IgD-negative memory B cell (primary cell): ENCODE data around the gene TBC1D8. TPM values are rescaled to one million over a fixed set of nuclear protein-coding genes. Genes with fewer than 3 reads are reported as not detected.

Experiments
- H3K27ac Mint-ChIP-seq, 3 donors: one replicate each; pipeline ENCODE4 v1.8.0; 2020 to 2022; ENCODE audit warnings: mild to moderate bottlenecking in 3 of 3, mixed read lengths in 3 of 3, moderate library complexity in 1 of 3
- H3K27me3 Mint-ChIP-seq: one replicate; pipeline ENCODE4 v1.8.0; 2021; ENCODE audit warnings: mixed read lengths
- H3K36me3 Mint-ChIP-seq: one replicate; pipeline ENCODE4 v1.8.0; 2020; ENCODE audit warnings: mild to moderate bottlenecking, mixed read lengths
- H3K4me1 Mint-ChIP-seq, 3 donors: one replicate each; pipeline ENCODE4 v1.8.0; 2020 to 2022; ENCODE audit warnings: mixed read lengths in 3 of 3, mild to moderate bottlenecking in 1 of 3
- H3K4me3 Mint-ChIP-seq, 4 donors: one replicate each; pipeline ENCODE4 v1.8.0; 2020 to 2022; ENCODE audit warnings: mild to moderate bottlenecking in 4 of 4, mixed read lengths in 4 of 4, moderate library complexity in 3 of 4
- H3K9me3 Mint-ChIP-seq, 3 donors: one replicate each; pipeline ENCODE4 v1.8.0; 2020 to 2021; ENCODE audit warnings: mixed read lengths in 3 of 3, mild to moderate bottlenecking in 1 of 3
- polyA plus RNA-seq: library from polyadenylated mRNA; unstranded; fragments of 300-500 nt; fragmentation: Illumina TruSeq; gene quantifications from one replicate; pipeline ENCODE4 v1.2.3, GENCODE V29; 2021

TBC1D8 gene
- polyA plus RNA-seq, 1 donor from 2014 or later, result 0.78 TPM

DNA sequence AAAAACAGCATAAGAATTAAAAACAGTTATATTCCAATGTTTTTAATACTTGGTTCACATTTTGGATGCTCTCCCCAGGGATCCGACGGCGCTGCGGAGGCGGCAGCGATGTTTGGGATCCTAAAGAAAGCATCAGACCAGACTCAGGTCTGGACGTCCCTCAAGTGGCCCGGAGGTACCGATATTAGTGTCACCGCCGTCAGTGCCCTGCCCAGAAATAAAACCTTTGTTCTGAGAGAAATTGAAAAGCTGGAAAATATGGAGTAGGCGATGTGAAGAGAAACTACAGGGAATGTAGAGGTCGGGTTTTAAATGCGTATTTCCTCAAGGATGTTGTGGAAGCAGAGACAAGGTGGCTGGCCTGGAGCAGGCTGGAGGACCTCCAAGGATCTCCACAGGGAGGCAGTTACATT lies 683 bp upstream of the TBC1D8 start:
- peaks cover 18% of the 10 kb centered on the region for H3K27me3 Mint-ChIP-seq

GRCh38 chr2:101150306-101151145 lies 656 bp downstream of the TBC1D8 start:
- Mint-ChIP-seq H3K4me3 (peak overlapping the region; percentile 58 to 80 (median 68)), H3K27me3 (peaks cover 22% of the 10 kb centered on the region), H3K27ac (peak overlapping the region in 1 of 3 donors; percentile 41), H3K36me3 (peaks cover 5% of the 10 kb centered on the region), H3K4me1 (peaks cover 14 to 19% (median 15%) of the 10 kb centered on the region in 3 donors), H3K9me3 (no peaks in the 10 kb centered on the region)

More for the DNA sequence above, 683 bp upstream of the TBC1D8 start:
- Mint-ChIP-seq H3K36me3 (peaks cover 5% of the 10 kb centered on the region), H3K9me3 (no peaks in the 10 kb centered on the region), H3K4me3 (peak overlapping the region; percentile 84 to 95 (median 89)), H3K27ac (peak overlapping the region in 1 of 3 donors; percentile 24), H3K4me1 (peaks cover 14 to 19% (median 15%) of the 10 kb centered on the region in 3 donors)

DNA sequence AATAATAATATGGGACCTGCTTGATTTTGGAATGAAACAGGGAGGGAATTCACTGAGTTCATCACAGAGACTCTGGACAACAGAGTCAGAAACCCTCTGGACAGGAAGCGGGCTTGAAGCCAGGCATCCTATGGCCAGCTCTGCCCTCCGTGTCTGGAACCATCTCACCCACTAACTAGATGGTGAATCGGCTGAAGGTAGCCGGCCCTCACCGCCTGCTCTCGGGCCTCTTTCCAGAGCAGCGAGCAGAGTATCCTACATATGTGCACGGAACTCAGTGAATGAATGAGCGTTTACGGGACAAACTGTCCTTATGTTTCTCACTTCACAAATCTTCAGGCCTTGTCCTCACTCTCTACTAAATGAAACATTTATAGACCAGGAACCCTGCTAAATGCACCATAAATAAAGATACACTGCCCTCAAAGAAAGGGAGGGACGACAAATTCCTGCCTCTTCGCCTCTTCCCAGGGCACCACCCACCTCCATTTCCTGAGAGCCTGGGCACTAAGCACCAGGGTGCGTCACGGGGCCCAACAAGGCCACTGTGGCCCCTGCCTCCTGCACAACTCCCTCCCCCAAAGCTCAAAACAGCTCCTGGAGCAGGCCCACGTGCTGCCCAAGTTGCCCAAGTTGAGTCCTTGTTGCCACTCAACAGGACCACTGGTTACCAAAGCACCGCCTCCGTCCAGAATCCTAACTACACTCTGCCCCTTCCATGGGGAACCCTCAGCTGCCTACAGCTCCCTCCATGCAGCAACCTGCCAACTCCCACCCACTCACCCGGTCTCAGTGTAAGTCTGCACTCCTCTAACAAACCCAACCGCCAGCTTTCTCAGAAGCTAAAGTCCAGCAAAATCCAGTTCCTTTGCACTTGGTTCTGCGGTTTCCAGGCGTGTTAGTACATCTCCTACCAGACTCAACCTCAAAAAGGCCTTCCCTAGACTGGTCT lies 1.7 kb downstream of the TBC1D8 start:
- peaks cover 15 to 19% (median 18%) of the 10 kb centered on the region in 3 donors for H3K4me1 Mint-ChIP-seq
- H3K27ac Mint-ChIP-seq, result peak overlapping the region in 1 of 3 donors; percentile 41
- H3K27me3 Mint-ChIP-seq, result peaks cover 22% of the 10 kb centered on the region
- H3K36me3 Mint-ChIP-seq, result peaks cover 5% of the 10 kb centered on the region
- peak overlapping the region; percentile 38 to 80 (median 58) for H3K4me3 Mint-ChIP-seq
- no peaks in the 10 kb centered on the region for H3K9me3 Mint-ChIP-seq

DNA sequence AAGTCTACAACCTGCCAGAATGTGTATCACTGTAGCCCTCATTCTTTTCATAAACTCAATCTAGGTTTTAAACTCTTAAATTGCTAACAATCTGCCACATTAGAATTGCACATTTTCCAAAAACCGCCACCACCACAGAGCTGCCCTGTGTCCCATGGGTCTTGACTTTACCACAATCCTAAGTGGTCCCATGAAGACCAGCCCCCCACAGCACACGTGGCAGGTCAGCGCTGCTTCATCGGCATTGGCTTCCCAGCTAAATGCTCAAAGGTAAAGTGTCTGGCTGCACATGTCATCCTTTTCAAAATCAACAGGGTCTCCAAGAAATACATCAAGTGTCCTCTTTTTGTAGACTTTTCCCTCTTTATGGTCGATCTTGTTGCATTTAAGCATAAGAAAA lies 2.4 kb downstream of the TBC1D8 start:
- H3K9me3 Mint-ChIP-seq, result no peaks in the 10 kb centered on the region
- no peak overlapping the region for H3K27ac Mint-ChIP-seq
- H3K27me3 Mint-ChIP-seq, result peaks cover 22% of the 10 kb centered on the region
- peaks cover 5% of the 10 kb centered on the region for H3K36me3 Mint-ChIP-seq
- H3K4me1 Mint-ChIP-seq, result peaks cover 15 to 19% (median 18%) of the 10 kb centered on the region in 3 donors
- peak overlapping the region in 1 of 4 donors; percentile 69 for H3K4me3 Mint-ChIP-seq

- Mint-ChIP-seq H3K27ac (no peak overlapping the region), H3K4me1 (peaks cover 15 to 19% (median 18%) of the 10 kb centered on the region in 3 donors), H3K27me3 (peaks cover 22% of the 10 kb centered on the region), H3K4me3 (peak overlapping the region in 2 of 4 donors; percentile 69 to 82), H3K36me3 (peaks cover 5% of the 10 kb centered on the region), H3K9me3 (no peaks in the 10 kb centered on the region)
Measured at GRCh38 chr2:101147971-101148370, 3.2 kb downstream of the TBC1D8 start.

DNA sequence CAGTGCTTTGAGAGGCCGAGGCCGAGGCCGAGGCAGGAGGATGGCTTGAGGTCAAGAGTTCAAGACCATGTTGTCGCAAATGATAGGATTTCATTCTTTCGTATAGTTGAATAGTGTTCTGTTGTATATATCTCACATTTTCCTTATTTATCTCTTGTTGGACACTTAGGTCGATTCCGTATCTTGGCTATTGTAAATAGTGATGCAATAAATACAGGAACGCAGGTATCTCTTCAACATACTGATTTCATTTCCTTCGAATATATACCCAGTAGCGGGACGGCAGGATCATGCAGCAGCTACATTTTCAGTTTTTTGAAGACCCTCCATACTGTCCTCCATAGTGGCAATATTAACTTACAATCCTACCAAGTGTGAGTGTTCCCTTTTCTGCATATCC lies 4.1 kb downstream of the TBC1D8 start:
- no peak overlapping the region for H3K4me3 Mint-ChIP-seq
- peaks cover 7 to 13% (median 11%) of the 10 kb centered on the region in 3 donors for H3K4me1 Mint-ChIP-seq
- no peaks in the 10 kb centered on the region for H3K9me3 Mint-ChIP-seq
- H3K27ac Mint-ChIP-seq, result no peak overlapping the region
- H3K36me3 Mint-ChIP-seq, result peaks cover 10% of the 10 kb centered on the region
- H3K27me3 Mint-ChIP-seq, result peaks cover 21% of the 10 kb centered on the region

DNA sequence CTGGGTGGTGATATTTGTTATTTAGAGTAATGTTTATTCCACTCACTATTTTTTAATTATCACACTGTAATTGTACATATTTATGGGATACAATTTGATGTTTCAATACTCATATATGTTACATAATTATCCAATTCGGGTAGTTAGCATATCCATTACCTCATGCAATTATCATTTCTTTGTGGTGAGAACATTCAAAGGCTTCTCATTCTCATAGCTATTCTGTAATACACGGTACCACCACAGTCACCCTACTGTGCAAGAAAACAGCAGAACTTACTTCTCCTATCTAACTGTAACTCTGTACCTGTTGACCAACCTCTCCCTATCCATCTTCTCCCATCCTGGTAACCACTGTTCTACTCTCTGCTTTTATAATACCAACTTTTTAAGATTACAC lies 4.6 kb downstream of the TBC1D8 start:
- Mint-ChIP-seq H3K36me3 (peaks cover 10% of the 10 kb centered on the region), H3K27ac (no peak overlapping the region), H3K27me3 (peaks cover 20% of the 10 kb centered on the region), H3K9me3 (no peaks in the 10 kb centered on the region), H3K4me3 (no peak overlapping the region), H3K4me1 (peaks cover 4 to 8% (median 6%) of the 10 kb centered on the region in 3 donors)

GRCh38 chr2:101145406-101145805 lies 5.8 kb downstream of the TBC1D8 start:
- Mint-ChIP-seq H3K4me3 (no peak overlapping the region), H3K36me3 (peaks cover 10% of the 10 kb centered on the region), H3K9me3 (no peaks in the 10 kb centered on the region), H3K27me3 (peaks cover 25% of the 10 kb centered on the region), H3K27ac (no peak overlapping the region), H3K4me1 (peaks cover 4 to 8% (median 6%) of the 10 kb centered on the region in 3 donors)

- H3K27ac Mint-ChIP-seq, result no peak overlapping the region
- no peak overlapping the region for H3K4me3 Mint-ChIP-seq
- H3K36me3 Mint-ChIP-seq, result peaks cover 8% of the 10 kb centered on the region
- H3K27me3 Mint-ChIP-seq, result peaks cover 12% of the 10 kb centered on the region
- peaks cover 0 to 4% (median 2%) of the 10 kb centered on the region in 3 donors for H3K4me1 Mint-ChIP-seq
- H3K9me3 Mint-ChIP-seq, result peaks cover 0 to 4% (median 0%) of the 10 kb centered on the region in 3 donors
Measured at GRCh38 chr2:101142163-101142562, 9.0 kb downstream of the TBC1D8 start.

DNA sequence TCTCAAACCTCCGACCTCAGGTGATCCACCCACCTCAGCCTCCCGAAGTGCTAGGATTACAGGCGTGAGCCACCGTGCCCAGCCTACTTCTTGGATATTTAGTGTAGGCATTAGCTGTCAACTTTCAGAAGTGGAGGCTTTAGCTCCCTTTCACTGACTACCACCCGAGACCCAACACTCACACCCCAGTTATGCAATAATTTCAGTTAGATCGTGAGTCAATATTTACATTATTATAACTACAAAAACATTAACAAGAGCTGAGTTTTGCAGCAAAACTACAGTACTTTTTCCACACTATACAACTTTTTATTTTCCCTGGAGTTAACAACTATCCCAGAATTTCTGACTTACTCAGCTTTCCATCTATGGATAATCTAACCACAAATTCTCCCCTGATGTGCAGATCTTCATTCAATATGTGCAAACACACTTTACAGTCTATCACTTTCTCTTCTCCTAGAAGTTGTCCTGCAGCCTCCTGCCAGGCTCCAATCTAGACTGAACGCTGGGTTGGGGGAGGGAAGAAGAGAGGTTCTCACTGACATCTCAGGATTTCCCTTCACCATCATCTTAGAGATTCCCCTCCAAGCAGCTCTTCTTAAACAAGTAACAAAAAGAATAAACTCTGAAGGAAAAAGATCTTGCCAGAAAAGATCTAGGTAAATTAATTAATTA lies 10.1 kb downstream of the TBC1D8 start:
- Mint-ChIP-seq H3K4me3 (no peak overlapping the region), H3K4me1 (peaks cover 0 to 4% (median 2%) of the 10 kb centered on the region in 3 donors), H3K36me3 (peaks cover 8% of the 10 kb centered on the region), H3K27ac (peak overlapping the region in 1 of 3 donors; percentile 79), H3K27me3 (peaks cover 9% of the 10 kb centered on the region), H3K9me3 (peaks cover 0 to 4% (median 0%) of the 10 kb centered on the region in 3 donors)

DNA sequence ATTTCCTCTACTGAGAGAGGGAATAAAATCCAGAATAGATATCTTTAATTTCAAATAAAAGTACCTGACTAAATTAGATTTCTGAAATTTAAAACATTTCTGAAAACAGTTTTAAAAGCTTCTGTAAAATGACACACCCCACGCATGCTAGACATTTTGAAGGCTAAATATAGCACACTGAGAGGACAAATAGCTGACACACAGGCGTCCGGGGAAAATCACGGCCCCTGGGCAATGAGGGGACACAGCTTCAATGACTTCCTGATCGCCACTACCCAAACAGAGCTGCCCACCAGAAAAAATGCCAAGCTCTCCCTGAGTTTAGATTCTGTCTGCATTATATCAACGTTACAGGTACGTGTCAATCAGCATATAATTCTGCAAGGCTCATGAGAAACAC lies 10.9 kb downstream of the TBC1D8 start:
- Mint-ChIP-seq H3K4me1 (peaks cover 0 to 3% (median 2%) of the 10 kb centered on the region in 3 donors), H3K36me3 (peaks cover 8% of the 10 kb centered on the region), H3K9me3 (peaks cover 0 to 4% (median 0%) of the 10 kb centered on the region in 3 donors), H3K4me3 (no peak overlapping the region), H3K27ac (no peak overlapping the region), H3K27me3 (peaks cover 6% of the 10 kb centered on the region)

DNA sequence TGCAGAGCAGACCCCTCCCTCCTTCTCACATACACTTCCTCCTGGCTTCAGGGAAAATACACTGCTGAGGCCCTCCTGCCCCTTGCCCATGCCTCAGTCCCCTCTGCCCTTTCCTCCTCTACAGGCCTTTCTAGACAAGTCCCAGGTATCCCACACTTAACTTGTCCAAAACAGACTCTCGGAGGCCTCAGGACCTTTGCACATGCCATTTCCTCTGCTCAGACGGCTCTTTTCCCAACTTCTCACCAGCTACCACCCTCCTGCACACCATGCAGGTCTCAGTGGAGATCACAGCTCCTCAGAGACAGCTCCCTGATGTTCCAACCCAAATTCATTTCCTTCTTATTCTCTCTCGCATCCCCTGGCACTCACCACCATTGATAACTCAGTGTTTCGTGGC lies 11.7 kb downstream of the TBC1D8 start:
- Mint-ChIP-seq H3K4me3 (no peak overlapping the region), H3K27ac (no peak overlapping the region), H3K4me1 (peaks cover 0 to 2% (median 0%) of the 10 kb centered on the region in 3 donors), H3K36me3 (peaks cover 8% of the 10 kb centered on the region), H3K27me3 (peaks cover 6% of the 10 kb centered on the region), H3K9me3 (peaks cover 0 to 4% (median 0%) of the 10 kb centered on the region in 3 donors)

DNA sequence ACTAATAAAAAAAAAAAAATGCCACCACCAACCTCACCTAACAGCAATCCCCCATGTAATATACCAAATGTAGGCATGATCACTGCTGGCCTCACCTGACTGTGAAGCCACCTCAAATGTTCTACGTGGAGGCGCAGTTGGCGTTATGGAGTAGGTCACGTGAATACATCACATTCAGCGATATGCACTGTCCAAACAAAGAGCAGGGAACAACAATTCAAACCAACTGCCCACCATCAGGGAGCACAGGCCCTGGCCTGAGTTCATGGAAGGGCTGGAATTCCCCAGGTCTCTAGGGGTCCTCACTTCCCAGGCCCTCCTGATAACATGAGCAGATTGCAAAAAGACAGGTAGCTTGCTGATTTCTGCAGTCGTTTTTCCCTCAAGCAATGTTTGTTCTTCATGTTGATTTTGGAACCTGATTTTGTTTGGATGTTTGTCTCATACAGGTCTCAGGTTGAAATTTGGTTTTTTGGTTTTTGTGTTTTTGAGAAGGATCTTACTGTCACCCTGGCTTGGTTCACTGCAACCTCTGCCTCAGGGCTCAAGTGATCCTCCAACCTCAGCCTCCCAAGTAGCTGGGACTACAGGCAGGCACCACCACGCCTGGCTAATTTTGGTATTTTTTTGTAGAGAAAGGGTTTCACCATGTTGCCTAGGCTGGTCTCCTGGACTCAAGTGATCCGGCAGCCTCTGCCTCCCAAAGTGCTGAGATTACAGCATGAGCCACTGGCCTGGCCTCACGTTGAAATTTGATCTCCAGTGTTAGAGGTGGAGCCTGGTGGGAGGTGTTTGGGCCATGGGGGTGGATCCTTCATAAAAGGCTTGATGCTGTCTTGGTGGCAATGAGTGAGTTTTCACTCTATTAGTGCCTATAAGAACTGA lies 15.5 kb downstream of the TBC1D8 start:
- H3K9me3 Mint-ChIP-seq, result peaks cover 0 to 4% (median 0%) of the 10 kb centered on the region in 3 donors
- peaks cover 3% of the 10 kb centered on the region for H3K36me3 Mint-ChIP-seq
- H3K27me3 Mint-ChIP-seq, result peaks cover 2% of the 10 kb centered on the region
- no peak overlapping the region for H3K4me3 Mint-ChIP-seq
- peaks cover 0 to 2% (median 2%) of the 10 kb centered on the region in 3 donors for H3K4me1 Mint-ChIP-seq
- H3K27ac Mint-ChIP-seq, result no peak overlapping the region
